HepG2 (cell line): Measurements from ENCODE around the gene UNC13D. TPM values are rescaled to one million over a fixed set of nuclear protein-coding genes. Genes with fewer than 3 reads are reported as not detected.

Experiments
- ARID4A ChIP-seq: sonication (generic); formaldehyde crosslinking; IDR thresholded peaks from 2 replicates; pipeline ENCODE4 v1.5.0; 2020; ENCODE audit warnings: mild to moderate bottlenecking, missing genetic modification reagents, borderline replicate concordance
- CCAR2 ChIP-seq: fragments of 200-400 bp; formaldehyde crosslinking; optimal IDR thresholded peaks from 2 replicates; pipeline ENCODE3; 2018; ENCODE audit warnings: low read depth, mild to moderate bottlenecking, low read length, moderate library complexity
- ETV5 ChIP-seq: IDR thresholded peaks from 2 replicates; pipeline ENCODE4 v1.6.1; 2018; ENCODE audit warnings: missing biosample characterization, missing genetic modification reagents, inconsistent platforms, borderline replicate concordance
- HHEX ChIP-seq: IDR thresholded peaks from 2 replicates; pipeline ENCODE4 v1.6.1; 2016; ENCODE audit warnings: control low read depth
- HNRNPLL ChIP-seq: fragments of 200-400 bp; formaldehyde crosslinking; IDR thresholded peaks from 2 replicates; pipeline ENCODE4 v1.6.1; 2017; ENCODE audit warnings: mild to moderate bottlenecking, low read depth, low read length; ENCODE audit not compliant: poor library complexity, severe bottlenecking
- IRX3 ChIP-seq: sonication (generic); formaldehyde crosslinking; IDR thresholded peaks from 2 replicates; pipeline ENCODE4 v1.8.1; 2023; ENCODE audit warnings: mild to moderate bottlenecking, low read depth, missing genetic modification reagents, borderline replicate concordance
- KAT7 ChIP-seq: IDR thresholded peaks from 2 replicates; pipeline ENCODE4 v1.6.1; 2018; ENCODE audit warnings: borderline replicate concordance, missing compliant biosample characterization
- MAFF ChIP-seq: IDR thresholded peaks from 2 replicates; pipeline ENCODE4 v1.6.1; 2011; ENCODE audit warnings: low read depth, low read length, improper control_type of control experiment
- SMYD3 ChIP-seq: sonication (generic); formaldehyde crosslinking; IDR thresholded peaks from 2 replicates; pipeline ENCODE4 v1.8.1; 2023; ENCODE audit warnings: mild to moderate bottlenecking, missing genetic modification reagents
- SYNCRIP ChIP-seq: fragments of 200-400 bp; formaldehyde crosslinking; IDR thresholded peaks from 2 replicates; pipeline ENCODE4 v1.6.1; 2018; ENCODE audit warnings: mild to moderate bottlenecking, low read depth, low read length; ENCODE audit not compliant: insufficient read depth
- TARDBP ChIP-seq: sonication (generic); formaldehyde crosslinking; IDR thresholded peaks from 2 replicates; pipeline ENCODE4 v1.8.0; 2022; ENCODE audit warnings: mild to moderate bottlenecking, missing genetic modification reagents
- THAP7 ChIP-seq: sonication (generic); formaldehyde crosslinking; IDR thresholded peaks from 2 replicates; pipeline ENCODE4 v1.8.1; 2023; ENCODE audit warnings: mild to moderate bottlenecking, missing genetic modification reagents
- ZNF143 ChIP-seq: sonication (generic); formaldehyde crosslinking; IDR thresholded peaks from 2 replicates; pipeline ENCODE4 v1.4.0; 2020; ENCODE audit warnings: missing genetic modification reagents
- ZNF281 ChIP-seq: sonication (generic); formaldehyde crosslinking; IDR thresholded peaks from 2 replicates; pipeline ENCODE4 v1.4.0; 2020; ENCODE audit warnings: missing genetic modification reagents, borderline replicate concordance
- ZNF564 ChIP-seq: sonication (generic); formaldehyde crosslinking; IDR thresholded peaks from 2 replicates; pipeline ENCODE4 v1.8.1; 2023; ENCODE audit warnings: mild to moderate bottlenecking, missing genetic modification reagents
- ZNF605 ChIP-seq: sonication (generic); formaldehyde crosslinking; IDR thresholded peaks from 2 replicates; pipeline ENCODE4 v1.8.0; 2022; ENCODE audit warnings: mild to moderate bottlenecking, missing genetic modification reagents
- ZNF629 ChIP-seq: sonication (generic); formaldehyde crosslinking; conservative IDR thresholded peaks from 2 replicates; pipeline ENCODE4 v1.5.0; 2020; ENCODE audit warnings: missing genetic modification reagents
- ZNF703 ChIP-seq: sonication (generic); formaldehyde crosslinking; IDR thresholded peaks from 2 replicates; pipeline ENCODE4 v1.5.1; 2020; ENCODE audit warnings: missing genetic modification reagents, mild to moderate bottlenecking, moderate library complexity, borderline replicate concordance
- polyA plus RNA-seq, 8 experiments: library from polyadenylated mRNA; depleted of rRNA in 3 of 8; stranded (reverse) in 7 of 8; unstranded in 1 of 8; fragments of >200 nt; fragmentation: Illumina TruSeq in 4 of 8; extraction: Trizol in 4 of 8; gene quantifications; 2 replicates each; pipeline versions ENCODE4 v1.2.1 to v1.2.3, GENCODE V29; 2011 to 2016; ENCODE audit warnings: low read depth in 4 of 8, missing spikeins in 1 of 8, mixed read lengths in 1 of 8; ENCODE audit not compliant: insufficient read depth in 1 of 8
- total RNA-seq, 5 experiments: library from RNA; depleted of rRNA; stranded (reverse); fragments of >200 nt; fragmentation: Illumina TruSeq; extraction: Trizol; gene quantifications; 2 replicates each; pipeline ENCODE4 v1.2.3, GENCODE V29; 2016; ENCODE audit warnings: low read depth in 1 of 5
- TF ChIP-seq, protein P1 (sequence below): sonication (generic); formaldehyde crosslinking; IDR thresholded peaks from 2 replicates; pipeline ENCODE4 v1.9.0; 2021; ENCODE audit warnings: missing genetic modification reagents, mild to moderate bottlenecking, borderline replicate concordance
- TF ChIP-seq, protein P2 (sequence below): sonication (generic); formaldehyde crosslinking; IDR thresholded peaks from 2 replicates; pipeline ENCODE4 v1.5.0; 2020; ENCODE audit warnings: missing genetic modification reagents, mild to moderate bottlenecking, borderline replicate concordance

Gene UNC13D
- total and polyA plus RNA-seq, 2 of the 13 experiments (the other 11 are each of a cell fraction or from before 2014, with no cell fraction given) = 29.7 to 42.7 TPM

DNA sequence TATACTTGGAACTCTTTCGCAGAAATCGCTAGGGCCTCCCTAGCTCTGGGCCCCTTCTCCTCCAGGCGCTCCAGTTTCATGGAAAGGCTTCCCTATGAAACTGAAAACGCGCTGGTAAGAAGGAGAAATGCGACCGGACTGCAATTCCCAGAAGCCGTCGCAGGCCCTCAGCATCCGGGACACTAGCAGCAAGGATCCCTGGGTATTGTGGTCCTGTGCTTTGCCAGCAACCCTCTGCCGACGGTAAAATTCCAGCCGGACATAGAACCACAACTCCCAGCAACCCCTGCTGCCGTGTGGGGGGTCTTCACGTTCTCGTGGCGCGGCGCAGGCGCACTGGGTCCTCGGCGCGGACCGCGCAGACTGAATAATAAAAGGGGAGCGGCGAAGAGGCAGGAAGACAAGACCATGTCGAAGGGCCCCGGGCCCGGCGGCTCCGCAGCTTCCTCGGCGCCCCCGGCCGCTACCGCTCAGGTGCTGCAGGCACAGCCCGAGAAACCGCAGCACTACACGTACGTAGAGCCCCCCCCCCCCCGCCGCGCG lies 59.7 kb downstream of the UNC13D start, which contains the start of gene UNK (continued):
- TF ChIP-seq THAP7 (CRISPR knock-in tag) (peak; percentile 70; the same call in 1 of the 2 replicates), ARID4A (CRISPR knock-in tag) (peak; percentile 85; the same call in 1 of the 2 replicates), ZNF281 (CRISPR knock-in tag) (peak; percentile 73; the same call in 1 of the 2 replicates), HHEX (CRISPR knock-in tag) (peak; percentile 65), ZNF143 (CRISPR knock-in tag) (peak; percentile 99), HNRNPLL (peak; percentile 80), ETV5 (CRISPR knock-in tag) (peak; percentile 28; the same call in 1 of the 2 replicates), IRX3 (CRISPR knock-in tag) (peak; percentile 72; the same call in 1 of the 2 replicates), ZNF703 (no peak), MAFF (no peak), SMYD3 (CRISPR knock-in tag) (no peak; the same call in 1 of the 2 replicates), ZNF629 (CRISPR knock-in tag) (0 out of 2 replicates have a peak, but pooled peaks have one; percentile 1), SYNCRIP (no peak), ZNF564 (CRISPR knock-in tag) (peak; percentile 86; the same call in 1 of the 2 replicates), CCAR2 (no peak), ZNF605 (no peak; the same call in 1 of the 2 replicates), KAT7 (CRISPR knock-in tag) (no peak), TARDBP (CRISPR knock-in tag) (peak; percentile 85)
- TF ChIP-seq, protein P1, sequence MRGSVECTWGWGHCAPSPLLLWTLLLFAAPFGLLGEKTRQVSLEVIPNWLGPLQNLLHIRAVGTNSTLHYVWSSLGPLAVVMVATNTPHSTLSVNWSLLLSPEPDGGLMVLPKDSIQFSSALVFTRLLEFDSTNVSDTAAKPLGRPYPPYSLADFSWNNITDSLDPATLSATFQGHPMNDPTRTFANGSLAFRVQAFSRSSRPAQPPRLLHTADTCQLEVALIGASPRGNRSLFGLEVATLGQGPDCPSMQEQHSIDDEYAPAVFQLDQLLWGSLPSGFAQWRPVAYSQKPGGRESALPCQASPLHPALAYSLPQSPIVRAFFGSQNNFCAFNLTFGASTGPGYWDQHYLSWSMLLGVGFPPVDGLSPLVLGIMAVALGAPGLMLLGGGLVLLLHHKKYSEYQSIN = no peak
- TF ChIP-seq, protein P2, sequence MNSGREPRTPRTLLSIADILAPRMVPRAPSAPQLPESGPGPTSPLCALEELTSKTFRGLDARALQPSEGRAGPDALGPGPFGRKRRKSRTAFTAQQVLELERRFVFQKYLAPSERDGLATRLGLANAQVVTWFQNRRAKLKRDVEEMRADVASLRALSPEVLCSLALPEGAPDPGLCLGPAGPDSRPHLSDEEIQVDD = no peak
